HG03064 (cell line): Measurements from ENCODE around the gene MS4A3.
"Not testable (repeated sequence)": the region's sequence is repeated elsewhere in the genome, so short reads cannot be mapped to it uniquely, and the experiment has no call there.

Experiments
- ATAC-seq: cut with Tn5 transposase; IDR thresholded peaks from one replicate; pipeline ENCODE4 v1.9.1; 2021; ENCODE audit warnings: low read depth; ENCODE audit not compliant: unreplicated experiment

MS4A3 gene

GRCh38 chr11:60088364-60088763, 31.9 kb downstream of the MS4A3 start, which contains the start of gene MS4A2:
TSS of gene MS4A2 (plus strand) at chr11:60088664. CDS start at chr11:60088766, 102 bp downstream.
- ATAC-seq, result no peak

GRCh38 chr11:60095477-60096120, 39.1 kb downstream of the MS4A3 start:
- no peak for ATAC-seq

DNA sequence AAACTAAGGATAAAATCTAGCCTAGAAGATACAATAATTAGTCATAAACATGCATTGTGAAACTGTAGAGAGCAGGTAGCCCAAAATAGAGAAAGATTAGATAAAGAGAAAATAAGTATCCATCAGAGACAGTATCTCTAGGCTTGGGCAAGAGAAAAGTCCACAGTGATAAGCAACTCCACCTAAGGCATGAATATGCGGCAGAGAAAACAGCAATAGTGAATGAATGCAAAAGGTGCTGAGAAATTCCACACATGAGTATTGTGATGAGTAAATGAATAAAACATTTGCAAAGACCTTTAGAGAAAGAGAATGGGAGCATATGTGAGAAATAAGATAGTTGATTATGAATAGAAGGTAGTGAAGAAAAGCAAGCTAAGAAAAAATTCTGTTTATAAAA, 40.7 kb downstream of the MS4A3 start:
- no peak for ATAC-seq

DNA sequence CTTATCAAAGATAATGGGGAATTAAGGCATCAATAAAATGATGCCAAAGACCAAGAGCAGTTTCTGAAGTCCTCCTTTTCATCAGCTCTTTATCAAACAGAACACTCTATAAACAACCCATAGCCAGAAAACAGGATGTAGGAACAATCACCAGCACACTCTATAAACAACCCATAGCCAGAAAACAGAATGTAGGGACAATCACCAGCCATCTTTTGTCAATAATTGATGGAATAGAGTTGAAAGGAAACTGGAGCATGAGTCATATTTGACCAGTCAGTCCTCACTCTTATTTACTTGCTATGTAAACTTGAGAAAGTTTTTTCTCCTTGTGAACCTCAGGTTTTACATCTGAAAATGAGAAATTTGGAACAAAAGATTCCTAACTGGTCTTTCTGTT, 42.0 kb downstream of the MS4A3 start:
- no peak for ATAC-seq

DNA sequence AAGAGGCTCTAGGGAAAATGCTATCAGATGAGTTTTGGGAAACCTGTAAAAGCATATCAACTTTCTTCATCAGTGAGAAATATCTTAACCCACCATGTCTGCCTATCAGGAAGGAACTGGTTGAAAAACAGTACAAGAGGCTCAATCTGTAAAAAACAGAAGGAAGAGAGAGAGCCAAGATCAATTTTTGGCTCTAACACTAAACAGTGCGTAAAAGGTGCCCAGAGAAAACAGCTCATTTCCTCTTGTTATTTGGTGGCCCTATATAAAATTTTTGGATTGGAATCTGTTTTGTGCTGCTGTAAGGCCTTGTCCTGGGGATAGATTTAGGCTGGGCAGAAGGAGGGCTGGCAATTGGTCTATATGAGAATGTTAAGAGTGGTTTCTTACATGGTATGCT, 44.1 kb downstream of the MS4A3 start:
- ATAC-seq, result no peak

DNA sequence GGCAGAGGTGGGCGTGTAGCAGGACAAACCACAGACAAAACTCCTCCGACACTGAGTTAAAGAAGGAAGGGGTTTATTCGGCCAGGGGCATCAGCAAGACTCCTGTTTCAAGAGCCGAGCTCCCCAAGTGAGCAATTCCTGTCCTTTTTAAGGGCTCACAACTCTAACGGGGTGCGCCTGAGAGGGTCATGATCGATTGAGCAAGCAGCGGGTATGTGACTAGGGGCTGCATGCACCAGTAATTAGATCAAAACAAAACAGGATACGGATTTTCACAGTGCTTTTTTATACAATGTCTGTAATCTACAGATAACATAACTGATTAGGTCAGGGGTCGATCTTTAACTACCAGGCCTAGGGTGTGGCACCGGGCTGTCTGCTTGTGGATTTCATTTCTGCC, 44.9 kb downstream of the MS4A3 start:
- ATAC-seq, result not testable (repeated sequence)

DNA sequence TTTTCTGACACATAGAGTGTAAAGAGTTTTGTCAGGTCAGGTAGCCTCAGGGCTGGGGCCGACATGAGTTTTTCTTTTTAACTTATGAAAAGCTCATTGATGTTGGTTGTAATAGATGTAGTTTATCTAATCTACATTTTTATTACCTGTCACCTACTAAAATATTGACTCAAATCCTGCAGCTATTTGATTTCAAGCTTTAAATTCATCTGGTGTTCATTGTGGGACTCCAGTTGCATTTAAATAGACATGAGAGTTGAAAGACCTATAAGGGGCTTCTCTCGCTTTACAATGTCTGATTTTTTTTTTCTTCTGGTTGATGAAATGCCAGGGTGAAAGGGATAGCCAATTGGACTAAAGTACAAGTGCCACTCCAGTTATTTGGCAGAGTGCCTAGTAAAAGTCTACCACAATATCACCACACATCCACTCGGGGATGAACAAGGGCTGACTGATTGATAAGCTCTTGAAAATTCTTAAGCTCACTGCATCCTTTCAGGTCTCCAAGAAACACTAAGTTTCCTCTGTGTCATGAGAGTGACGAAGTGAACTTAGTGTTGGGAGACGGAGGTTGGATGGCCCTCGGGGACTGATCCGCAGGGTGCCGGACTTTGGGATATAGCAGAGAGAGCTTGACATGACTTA, 48.1 kb downstream of the MS4A3 start:
- ATAC-seq, result not testable (repeated sequence)

- ATAC-seq, result not testable (repeated sequence)
Measured at GRCh38 chr11:60108631-60109030, 52.2 kb downstream of the MS4A3 start.

GRCh38 chr11:60111793-60112192, 55.3 kb downstream of the MS4A3 start:
- ATAC-seq, result no peak

GRCh38 chr11:60116996-60117790, 60.7 kb downstream of the MS4A3 start:
- ATAC-seq, result no peak

- no peak for ATAC-seq
Measured at GRCh38 chr11:60118338-60118737, 61.9 kb downstream of the MS4A3 start.

DNA sequence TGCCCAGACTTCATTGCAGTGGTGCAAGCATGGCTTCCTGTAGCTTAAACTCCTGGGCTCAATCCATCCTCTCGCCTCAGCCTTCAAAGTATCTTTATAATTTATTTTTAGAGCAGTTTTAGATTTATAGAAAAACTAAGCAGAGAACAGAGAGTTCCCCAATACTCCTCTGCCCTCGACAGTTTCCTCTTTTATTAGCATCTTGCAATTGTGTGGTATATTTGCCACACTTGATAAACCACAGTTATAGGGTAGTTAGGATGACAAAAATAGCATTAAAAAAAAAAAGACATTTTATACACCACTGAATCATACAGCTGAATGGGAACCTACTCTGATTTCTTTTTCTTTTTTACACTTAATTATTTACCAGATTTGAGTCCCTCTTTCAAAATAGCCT, 63.2 kb downstream of the MS4A3 start:
- ATAC-seq, result no peak
